HL-60 (cell line): ENCODE data around the gene CETP.
"Not testable (repeated sequence)": the region's sequence is repeated elsewhere in the genome, so short reads cannot be mapped to it uniquely, and the experiment has no call there.

Experiments used
- DNase-seq, 2 experiments: peaks; one replicate each; pipeline ENCODE4 v3.0.0-alpha.2; 2010 to 2020; ENCODE audit warnings: low read depth in 1 of 2, low spot score in 1 of 2
- H3K27ac ChIP-seq: fragments of 250-450 bp; sonication (Bioruptor Pico); replicated peaks from 2 replicates; pipeline ENCODE4 v1.5.1; 2020; ENCODE audit warnings: mild to moderate bottlenecking, moderate library complexity
- H3K27me3 ChIP-seq: fragments of 250-450 bp; sonication (Bioruptor Pico); 2 replicates; pipeline ENCODE4 v1.5.1; 2021; ENCODE audit warnings: mild to moderate bottlenecking, moderate library complexity; ENCODE audit not compliant: insufficient read depth, poor library complexity, severe bottlenecking
- H3K4me3 ChIP-seq: replicated peaks from 2 replicates; pipeline ENCODE4 v1.5.1; 2011; ENCODE audit warnings: mild to moderate bottlenecking, control low read depth, low read length; ENCODE audit not compliant: insufficient read depth
- CTCF ChIP-seq: IDR thresholded peaks from one replicate; pipeline ENCODE4 v1.5.1; 2011; ENCODE audit warnings: low read length, control low read depth, inconsistent platforms; ENCODE audit not compliant: insufficient read depth
- GABPA ChIP-seq: IDR thresholded peaks from 2 replicates; pipeline ENCODE4 v1.6.1; 2012; ENCODE audit warnings: low read depth
- POLR2AphosphoS5 ChIP-seq: IDR thresholded peaks from 2 replicates; pipeline ENCODE4 v1.6.1; 2012; ENCODE audit warnings: low read depth
- REST ChIP-seq: IDR thresholded peaks from 2 replicates; pipeline ENCODE4 v1.6.1; 2012; ENCODE audit warnings: low read depth; ENCODE audit not compliant: insufficient replicate concordance
- SPI1 ChIP-seq: IDR thresholded peaks from 2 replicates; pipeline ENCODE4 v1.6.1; 2012; ENCODE audit warnings: low read depth, mild to moderate bottlenecking, borderline replicate concordance

The CETP gene

DNA sequence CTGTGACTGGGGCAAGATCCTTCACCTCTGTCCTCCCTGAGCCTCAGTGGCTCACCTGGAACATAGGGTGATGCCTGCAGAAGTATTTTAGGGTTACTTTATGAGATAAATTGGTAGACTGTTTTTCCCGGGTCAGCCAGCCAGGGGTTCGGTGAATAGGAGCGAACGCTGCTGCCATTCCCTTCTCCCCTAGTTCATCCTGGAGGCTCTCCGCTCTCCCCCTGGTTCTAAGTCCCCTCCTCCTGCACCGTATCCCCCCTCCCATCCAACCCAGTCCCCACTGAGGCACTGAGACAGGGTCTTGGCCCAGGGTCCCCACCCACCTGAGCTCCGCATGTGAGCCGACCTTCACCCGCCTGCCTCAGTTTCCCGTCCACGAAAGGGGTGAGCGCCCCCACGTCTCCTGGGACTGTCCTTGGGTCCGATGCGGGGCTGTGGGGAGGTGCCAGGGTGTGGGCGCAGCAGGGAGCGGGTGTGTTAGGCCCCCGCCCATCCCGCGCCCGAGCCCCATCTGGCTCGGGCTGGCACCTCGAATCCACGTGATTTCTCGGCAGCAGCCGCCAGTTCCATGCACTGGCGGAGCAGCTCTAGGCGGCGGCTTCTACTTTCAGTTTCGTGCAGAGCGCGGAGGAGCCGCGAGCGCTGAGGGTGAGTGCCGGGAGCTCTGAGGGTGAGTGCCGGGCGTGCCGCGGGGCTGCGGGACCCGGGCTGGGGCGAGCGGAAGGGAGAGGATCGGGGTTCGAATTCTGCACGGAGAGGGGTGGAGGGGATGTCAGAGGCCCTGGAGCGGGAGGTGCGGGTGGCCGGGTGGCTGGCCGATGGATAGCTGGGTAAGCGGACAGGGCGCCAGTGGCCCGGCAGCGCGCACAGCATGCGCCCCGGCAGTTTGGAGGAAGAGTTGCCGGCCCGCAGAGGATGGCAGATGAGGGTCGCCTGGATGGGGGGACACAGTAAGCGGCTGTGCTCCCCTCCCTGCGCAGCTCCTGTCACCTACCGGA, 27.5 kb downstream of the CETP start, which contains the start of gene NLRC5:
TSS of gene NLRC5 (plus strand) at position 610 of the 998 bp plus-strand sequence. CDS start 31,156 bp downstream, outside the sequence.
- Histone ChIP-seq H3K4me3 (peak within 1 kb of the TSS; percentile 75), H3K27me3 (no peaks in the 10 kb centered on the region), H3K27ac (peak within 1 kb of the TSS; percentile 85)
- peak; percentile 79 to 86 for DNase-seq
- TF ChIP-seq REST (peak; percentile 15), POLR2AphosphoS5 (peak; percentile 82), SPI1 (no peak; the same call in 1 of the 2 replicates)

GRCh38 chr16:56989988-56990387, 28.2 kb downstream of the CETP start:
- no peak for DNase-seq
- peak overlapping the region; percentile 75 for H3K4me3 ChIP-seq
- H3K27ac ChIP-seq, result peak overlapping the region; percentile 85
- H3K27me3 ChIP-seq, result no peaks in the 10 kb centered on the region
- TF ChIP-seq POLR2AphosphoS5 (no peak), CTCF (no peak), REST (no peak), GABPA (no peak), SPI1 (no peak)

DNA sequence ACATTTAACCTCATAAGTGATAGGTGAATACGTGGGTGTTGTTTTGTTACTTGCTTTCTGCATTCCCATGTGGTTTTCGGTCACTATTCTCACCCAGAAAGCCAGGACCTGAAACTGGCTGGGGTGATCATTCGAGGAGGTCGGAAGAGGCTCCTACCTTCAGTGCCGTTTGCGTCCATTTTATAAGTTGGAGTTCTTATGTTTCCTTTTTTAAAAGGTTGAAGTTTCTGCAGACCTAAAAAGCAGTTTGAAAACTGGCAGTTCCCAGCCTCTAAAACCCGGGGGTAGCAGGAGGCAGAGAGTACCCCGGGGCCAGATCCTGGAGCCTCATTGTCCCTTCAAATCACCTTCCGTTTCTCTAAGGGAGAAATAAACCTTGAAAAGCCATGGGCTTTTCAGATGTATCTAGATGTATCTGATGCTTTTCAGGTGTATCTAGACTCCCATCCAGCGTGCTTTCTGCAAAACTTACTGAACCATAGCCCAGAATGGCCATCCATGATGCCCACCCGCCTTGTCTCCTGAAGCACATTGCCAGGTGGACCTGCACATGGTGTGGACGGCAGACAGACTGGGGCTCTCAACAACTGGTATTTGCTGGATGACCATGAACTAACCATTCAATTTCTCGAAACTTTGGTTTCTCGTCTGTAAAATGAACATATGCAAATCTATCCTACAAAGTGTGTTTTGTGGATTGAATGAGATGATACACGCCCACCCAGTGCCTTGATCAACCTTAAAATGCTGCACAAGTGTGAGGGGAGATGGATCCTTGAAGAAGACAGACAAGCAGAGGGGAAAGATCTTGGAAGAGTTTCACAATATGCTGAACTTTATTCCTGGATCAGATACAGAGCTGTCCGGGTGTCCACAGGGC, 28.9 kb downstream of the CETP start:
- Histone ChIP-seq H3K27me3 (no peaks in the 10 kb centered on the region), H3K27ac (peak overlapping the region; percentile 85), H3K4me3 (peak overlapping the region; percentile 75)
- no peak for DNase-seq
- no peak for TF ChIP-seq REST
- TF ChIP-seq POLR2AphosphoS5, result no peak; the same call in 1 of the 2 replicates
- no peak for TF ChIP-seq CTCF
- no peak for TF ChIP-seq GABPA
- no peak for TF ChIP-seq SPI1

DNA sequence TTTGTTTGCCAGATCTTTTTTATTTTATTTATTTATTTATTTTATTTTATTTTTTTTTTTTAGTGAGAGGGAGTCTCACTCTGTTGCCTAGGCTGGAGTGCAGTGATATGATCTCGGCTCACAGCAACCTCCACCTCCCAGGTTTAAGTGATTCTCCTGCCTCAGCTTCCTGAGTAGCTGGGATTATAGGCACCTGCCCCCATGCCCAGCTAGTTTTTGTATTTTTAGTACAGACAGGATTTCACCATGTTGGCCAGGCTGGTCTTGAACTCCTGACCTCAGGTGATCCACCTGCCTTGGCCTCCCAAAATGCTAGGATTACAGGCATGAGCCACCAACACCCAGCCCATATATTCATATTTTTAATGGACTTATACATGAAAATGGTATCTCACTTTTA, 30.7 kb downstream of the CETP start:
- not testable (repeated sequence) for H3K27ac ChIP-seq, DNase-seq, H3K4me3 ChIP-seq, H3K27me3 ChIP-seq
